Stimulated activated CD4-positive, alpha-beta T cell treated with anti-CD3 and anti-CD28 coated beads, Interleukin-1b, Interleukin-23, amount 100 ng/mL, for 4 hours (primary cell): ENCODE measurements around the gene CPXM2.

ENCODE experiments used
- DNase-seq, 2 donors: peaks; one replicate each; pipeline ENCODE4 v3.0.0-alpha.2; 2020; ENCODE audit warnings: low read depth in 2 of 2

The CPXM2 gene

DNA sequence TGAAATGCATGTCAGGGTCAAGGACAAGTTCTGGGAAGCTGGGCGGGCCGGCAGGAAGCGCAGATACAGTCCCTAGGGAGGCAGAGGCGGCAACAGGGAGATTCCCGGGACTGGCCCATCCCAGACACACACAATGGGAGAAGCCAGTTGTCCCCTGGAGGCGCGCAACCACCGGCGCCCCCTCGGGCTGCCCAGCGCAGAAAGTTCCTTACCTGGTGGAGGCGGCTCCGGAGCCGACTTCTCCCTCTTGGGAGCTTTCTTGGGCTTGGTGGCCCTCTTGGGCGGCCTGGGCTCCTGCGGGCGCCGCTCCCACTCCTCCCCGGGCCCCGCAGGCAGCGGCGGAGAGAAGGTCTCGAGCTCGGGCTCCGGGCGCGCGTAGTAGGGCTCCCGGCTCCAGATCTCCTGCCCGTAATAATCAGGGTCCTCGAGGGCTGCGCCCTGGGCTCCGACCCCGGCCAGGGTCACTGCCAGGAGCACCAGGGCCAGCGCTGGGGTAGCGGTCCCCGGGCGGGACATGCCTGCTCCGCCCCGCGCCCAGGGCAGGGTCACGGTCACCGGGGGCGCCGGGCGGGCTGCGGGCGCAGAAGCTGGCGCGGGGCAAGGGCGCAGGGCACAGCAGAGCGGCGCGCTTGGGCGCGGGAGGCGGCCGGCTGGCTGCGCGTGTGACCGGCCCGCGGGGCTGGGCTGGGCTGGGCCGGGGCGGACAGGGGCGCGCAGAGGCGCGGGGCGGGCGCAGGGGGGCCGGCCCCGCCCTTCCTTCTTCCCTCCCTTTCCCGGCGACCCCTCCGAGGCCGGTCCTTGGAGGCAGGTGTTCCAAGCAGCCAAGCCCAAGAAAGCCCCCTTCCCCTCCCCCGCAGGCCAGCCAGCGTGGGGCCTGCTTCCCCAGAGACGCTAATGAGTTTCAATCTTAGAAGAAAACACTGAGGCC is at the start of gene CPXM2:
CPXM2 (minus strand) TSS at position 664 of the 928 bp plus-strand sequence; CDS start at position 516, 148 bp downstream.
- no peak for DNase-seq

DNA sequence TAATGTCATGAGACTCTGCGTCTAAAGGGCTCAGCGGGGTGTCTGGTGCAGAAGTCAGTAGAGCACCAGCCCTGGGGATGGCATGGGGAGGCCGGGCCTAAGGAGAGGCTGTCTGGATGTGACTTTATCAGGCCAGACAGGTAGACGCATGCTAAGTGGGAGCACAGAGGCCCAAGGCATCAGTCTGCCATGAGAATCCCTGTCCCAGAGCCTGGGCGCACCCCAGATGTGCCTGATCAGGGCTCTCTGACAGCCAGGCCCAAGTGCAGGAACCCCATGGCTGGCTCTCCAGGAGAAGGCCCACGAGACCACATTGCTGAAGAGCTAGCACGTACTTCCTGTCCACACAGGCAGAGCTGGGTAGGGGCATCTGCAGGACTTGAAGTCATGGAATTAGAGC is 48.0 kb upstream of the CPXM2 start:
- no peak for DNase-seq

- DNase-seq = no peak
Observed at GRCh38 chr10:123938890-123939289, 47.3 kb upstream of the CPXM2 start.

DNA sequence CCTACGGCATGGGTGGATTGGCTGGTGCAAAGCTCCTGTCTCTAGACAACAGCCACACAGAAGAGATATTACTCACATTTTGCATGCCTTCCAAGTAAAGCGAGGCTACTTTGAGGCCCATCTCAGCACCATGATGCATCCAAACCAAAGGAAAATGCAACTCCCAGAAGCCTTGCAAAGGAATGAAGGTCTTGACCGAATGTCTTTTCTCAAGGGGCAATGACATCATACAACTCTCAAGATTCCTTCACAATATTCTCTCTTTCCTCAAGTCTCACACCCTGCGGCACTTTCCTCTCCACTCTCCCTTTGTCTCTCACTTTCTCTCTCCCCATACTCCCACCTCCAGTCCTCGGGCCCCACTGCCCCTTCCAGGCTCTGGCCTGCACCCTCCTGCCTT is 44.8 kb upstream of the CPXM2 start:
- DNase-seq = no peak

- DNase-seq = no peak
Observed at GRCh38 chr10:123935680-123936079, 44.1 kb upstream of the CPXM2 start.

- DNase-seq = no peak
Observed at GRCh38 chr10:123934846-123935245, 43.2 kb upstream of the CPXM2 start.

GRCh38 chr10:123930340-123931001 is 38.9 kb upstream of the CPXM2 start:
- DNase-seq = no peak

DNA sequence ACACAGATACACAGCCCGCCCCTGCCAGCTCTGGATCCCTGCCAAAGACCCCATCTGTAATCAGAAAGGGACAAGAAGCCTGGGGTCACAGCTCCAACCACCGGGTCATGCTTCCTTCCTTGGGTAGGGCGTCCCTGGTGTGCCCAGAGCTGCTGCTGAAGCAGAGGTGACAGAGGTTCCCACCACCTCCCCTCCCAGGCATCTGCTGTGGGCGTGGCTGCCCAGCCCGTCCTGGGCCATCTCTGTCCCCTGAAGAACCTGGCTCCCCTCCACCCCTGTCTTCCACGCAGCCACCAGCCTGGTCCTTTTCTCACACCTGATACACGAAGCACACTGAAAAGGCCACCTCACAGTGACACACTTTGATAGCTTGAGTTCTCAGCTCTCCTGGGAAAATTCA is 38.2 kb upstream of the CPXM2 start:
- no peak for DNase-seq

DNA sequence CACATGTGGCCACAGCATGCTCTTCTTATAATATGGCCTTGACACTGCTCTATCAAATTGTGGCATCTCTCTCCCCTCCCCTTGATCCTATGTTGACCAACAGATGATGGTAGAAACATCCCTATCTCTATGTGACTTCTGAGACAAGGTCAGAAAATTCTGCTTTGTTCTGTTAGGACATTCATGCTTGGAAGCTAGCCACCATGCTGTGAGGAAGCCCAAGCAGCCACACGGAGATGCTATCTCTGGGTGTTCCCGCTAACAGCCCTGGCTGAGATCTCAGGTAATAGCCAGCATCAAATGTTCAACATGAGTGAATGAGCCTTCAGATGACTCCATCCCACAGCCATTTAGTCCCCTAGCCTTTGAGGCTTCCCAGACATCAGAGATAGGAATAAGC is 36.8 kb upstream of the CPXM2 start:
- DNase-seq = no peak

- DNase-seq = no peak
Observed at GRCh38 chr10:123926401-123927264, 35.0 kb upstream of the CPXM2 start.

DNA sequence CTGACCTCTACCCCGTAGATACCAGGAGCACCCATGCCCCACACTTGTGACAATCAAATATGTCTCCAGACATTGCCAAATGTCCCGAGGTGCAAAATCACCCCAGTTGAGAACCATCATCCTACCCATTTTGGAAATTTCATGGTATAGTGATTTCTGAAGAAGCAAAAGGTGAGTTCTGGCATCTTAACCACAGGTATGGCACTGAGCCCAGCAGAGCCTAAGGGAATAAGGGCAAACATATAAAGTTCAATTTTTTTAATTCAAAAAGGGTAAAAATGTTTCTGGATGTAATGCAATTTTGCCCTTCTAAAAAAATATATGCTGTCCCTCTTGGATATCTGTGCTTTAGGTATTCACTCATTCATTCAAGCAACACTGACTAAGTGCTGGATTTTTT is 30.5 kb upstream of the CPXM2 start:
- DNase-seq = no peak

- no peak for DNase-seq
Observed at GRCh38 chr10:123916775-123917174, 25.2 kb upstream of the CPXM2 start.

DNA sequence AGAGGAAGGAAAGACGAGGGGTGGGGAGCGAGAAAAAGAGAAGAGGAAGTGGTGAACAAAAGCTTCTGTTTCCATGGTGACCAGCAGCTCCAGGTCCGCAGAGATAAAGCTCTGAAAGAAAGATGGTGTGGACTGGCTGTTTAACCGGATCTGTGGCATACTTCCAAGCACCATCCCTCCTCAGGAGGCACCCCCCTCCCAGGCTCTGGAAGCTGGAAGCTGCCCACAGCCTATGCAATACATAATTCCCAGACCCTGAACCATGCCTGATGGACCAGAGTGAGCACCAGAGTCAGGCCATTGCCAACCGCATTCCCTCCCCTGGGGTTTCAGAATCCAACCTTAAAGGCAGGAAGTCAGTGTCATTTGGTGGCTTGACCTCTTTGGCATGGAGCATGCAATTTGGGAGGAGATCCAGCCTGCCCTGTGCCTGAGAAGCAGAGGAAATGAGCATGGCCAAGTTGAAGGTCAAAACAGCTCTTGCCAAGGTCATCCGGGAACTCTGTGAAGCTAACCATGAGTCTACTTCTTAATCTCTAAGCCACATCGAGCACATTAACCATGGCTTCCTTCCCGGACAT is 22.2 kb upstream of the CPXM2 start:
- no peak for DNase-seq

GRCh38 chr10:123912871-123913270 is 21.3 kb upstream of the CPXM2 start:
- DNase-seq = no peak

GRCh38 chr10:123912466-123912865 is 20.9 kb upstream of the CPXM2 start:
- no peak for DNase-seq

GRCh38 chr10:123911866-123912265 is 20.3 kb upstream of the CPXM2 start:
- DNase-seq = no peak

GRCh38 chr10:123909866-123910265 is 18.3 kb upstream of the CPXM2 start:
- no peak for DNase-seq

DNA sequence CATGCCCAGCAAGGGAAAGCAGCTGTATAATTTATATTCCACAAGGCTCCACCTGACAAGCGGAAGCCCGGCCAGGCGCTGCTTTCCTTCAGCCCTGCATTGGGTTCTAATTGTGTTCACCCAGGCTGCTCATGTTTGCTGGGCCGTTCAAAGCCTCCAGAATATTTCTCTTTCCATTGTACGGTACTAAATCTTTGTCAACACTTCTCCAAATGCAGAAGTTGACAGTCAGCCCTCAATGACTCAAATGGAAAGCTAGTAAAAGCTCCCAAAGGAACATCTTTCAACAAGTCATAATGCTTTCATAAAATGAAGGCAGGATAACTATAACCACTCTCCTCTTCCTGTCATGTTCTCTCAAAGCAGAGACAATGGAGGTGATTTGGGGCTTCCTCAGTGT is 17.8 kb upstream of the CPXM2 start:
- no peak for DNase-seq

- no peak for DNase-seq
Observed at GRCh38 chr10:123908379-123908778, 16.8 kb upstream of the CPXM2 start.

GRCh38 chr10:123906884-123907652 is 15.5 kb upstream of the CPXM2 start:
- DNase-seq = no peak

GRCh38 chr10:123906296-123906695 is 14.7 kb upstream of the CPXM2 start:
- DNase-seq = no peak
